H1 (cell line): ENCODE results near the gene GLMP. TPM values are rescaled to one million over a fixed set of nuclear protein-coding genes. Genes with fewer than 3 reads are reported as not detected.

ENCODE experiments used
- CTCF ChIA-PET: fragments of 300-600 bp; sonication (Branson Sonifier 250); formaldehyde crosslinking; loops from one replicate; lab custom pipeline; 2021; ENCODE audit not compliant: partially characterized antibody; lab: Charles Lee
- POLR2A ChIA-PET: fragments of 300-600 bp; sonication (Branson Sonifier 250); formaldehyde crosslinking; loops from one replicate; lab custom pipeline; 2021; ENCODE audit warnings: inconsistent platforms; ENCODE audit not compliant: partially characterized antibody; lab: Charles Lee
- DNase-seq, 2 experiments: peaks; one replicate each; pipeline versions ENCODE4 v3.0.0 to v3.0.0-alpha.2; 2010 to 2022; ENCODE audit warnings: low spot score in 2 of 2, low read depth in 1 of 2, mixed read lengths in 1 of 2
- FAIRE-seq: peaks from 2 replicates; lab custom pipeline; 2011; peaks lifted over from hg19 to GRCh38; lab: Jason Lieb, UNC
- H2AFZ ChIP-seq: 2 replicates; pipeline ENCODE4 v1.8.1; 2012; ENCODE audit warnings: low read length, inconsistent platforms
- H2AK5ac ChIP-seq: 2 replicates; pipeline ENCODE4 v1.6.1; 2013; ENCODE audit warnings: low read depth, low read length
- H2BK120ac ChIP-seq: replicated peaks from 2 replicates; pipeline ENCODE3; 2013; ENCODE audit warnings: low read depth, low read length, inconsistent platforms
- H2BK12ac ChIP-seq: 2 replicates; pipeline ENCODE4 v1.6.1; 2013; ENCODE audit warnings: low read depth, low read length
- H2BK15ac ChIP-seq: 2 replicates; pipeline ENCODE4 v1.6.1; 2013; ENCODE audit warnings: low read length
- H2BK20ac ChIP-seq: 2 replicates; pipeline ENCODE4 v1.6.1; 2013; ENCODE audit warnings: low read length
- H2BK5ac ChIP-seq: 2 replicates; pipeline ENCODE4 v1.6.1; 2013; ENCODE audit warnings: low read depth, low read length
- H3K14ac ChIP-seq: 2 replicates; pipeline ENCODE4 v1.6.1; 2013; ENCODE audit warnings: inconsistent platforms; ENCODE audit not compliant: insufficient read length
- H3K18ac ChIP-seq: 2 replicates; pipeline ENCODE4 v1.6.1; 2013; ENCODE audit warnings: low read length; ENCODE audit errors: extremely low read depth
- H3K23ac ChIP-seq: 2 replicates; pipeline ENCODE4 v1.6.1; 2013; ENCODE audit warnings: inconsistent platforms; ENCODE audit not compliant: insufficient read length
- H3K23me2 ChIP-seq: 2 replicates; pipeline ENCODE4 v1.6.1; 2013; ENCODE audit warnings: low read depth, low read length
- H3K27ac ChIP-seq: 2 replicates; pipeline ENCODE4 v1.6.1; 2011; ENCODE audit warnings: low read depth, low read length, inconsistent platforms
- H3K27me3 ChIP-seq, 4 experiments: replicated peaks in 1 of 4; 1 replicate in 1 of 4; 2 replicates in 3 of 4; pipeline versions ENCODE4 v1.6.1 to v1.8.1; 2011 to 2013; ENCODE audit warnings: low read length in 3 of 4, mild to moderate bottlenecking in 3 of 4, inconsistent platforms in 2 of 4, mixed read lengths in 2 of 4, moderate library complexity in 1 of 4; ENCODE audit not compliant: control insufficient read depth in 3 of 4, insufficient read depth in 3 of 4; ENCODE audit errors: extremely low read depth in 1 of 4
- H3K36me3 ChIP-seq, 4 experiments: 2 replicates each; pipeline versions ENCODE4 v1.6.1 to v1.8.1; 2011 to 2013; ENCODE audit warnings: mild to moderate bottlenecking in 4 of 4, low read length in 3 of 4, moderate library complexity in 2 of 4, control low read depth in 1 of 4, inconsistent platforms in 1 of 4; ENCODE audit not compliant: insufficient read depth in 4 of 4, control insufficient read depth in 2 of 4
- H3K4ac ChIP-seq: replicated peaks from 2 replicates; pipeline ENCODE3; 2013; ENCODE audit warnings: low read length, low read depth, mixed read lengths, inconsistent platforms; ENCODE audit not compliant: insufficient read length
- H3K4me1 ChIP-seq, 4 experiments: replicated peaks in 1 of 4; 1 replicate in 1 of 4; 2 replicates in 3 of 4; pipeline versions ENCODE4 v1.6.1 to v1.8.1; 2011 to 2013; ENCODE audit warnings: low read length in 3 of 4, inconsistent platforms in 2 of 4, mixed read lengths in 1 of 4; ENCODE audit not compliant: insufficient read depth in 4 of 4, control insufficient read depth in 3 of 4
- H3K4me2 ChIP-seq, 2 experiments: 2 replicates each; pipeline versions ENCODE4 v1.6.1 to v1.8.1; 2011 to 2013; ENCODE audit warnings: low read depth in 2 of 2, low read length in 2 of 2, control low read depth in 1 of 2, inconsistent platforms in 1 of 2, mild to moderate bottlenecking in 1 of 2; ENCODE audit not compliant: insufficient read depth in 1 of 2
- H3K4me3 ChIP-seq, 4 experiments: fragments of 200-600, 300-600 bp in 1 of 4; sonication (generic), shearing (Covaris generic), sonication (Bioruptor Twin) in 1 of 4; 2 replicates each; pipeline versions ENCODE4 v1.5.1 to v1.8.1; 2011 to 2016; ENCODE audit warnings: low read length in 4 of 4, low read depth in 3 of 4, control low read depth in 2 of 4, inconsistent platforms in 2 of 4, mild to moderate bottlenecking in 2 of 4, mixed read lengths in 1 of 4, moderate library complexity in 1 of 4; ENCODE audit not compliant: insufficient read depth in 2 of 4; ENCODE audit errors: extremely low read depth in 1 of 4
- H3K56ac ChIP-seq: replicated peaks from 2 replicates; pipeline ENCODE3; 2013; ENCODE audit warnings: low read depth, mild to moderate bottlenecking, mixed read lengths, low read length, inconsistent platforms; ENCODE audit not compliant: insufficient read length
- H3K79me1 ChIP-seq: 2 replicates; pipeline ENCODE4 v1.6.1; 2013; ENCODE audit warnings: low read depth, low read length, control low read depth
- H3K79me2 ChIP-seq, 2 experiments: 2 replicates each; pipeline versions ENCODE4 v1.6.1 to v1.8.1; 2012 to 2013; ENCODE audit warnings: low read length in 2 of 2, mild to moderate bottlenecking in 2 of 2, inconsistent platforms in 1 of 2; ENCODE audit not compliant: insufficient read depth in 2 of 2, control insufficient read depth in 1 of 2
- H3K9ac ChIP-seq, 4 experiments: replicated peaks in 1 of 4; 1 replicate in 1 of 4; 2 replicates in 3 of 4; pipeline versions ENCODE4 v1.6.1 to v1.8.1; 2011 to 2013; ENCODE audit warnings: low read depth in 3 of 4, low read length in 3 of 4, control low read depth in 2 of 4, mild to moderate bottlenecking in 2 of 4, moderate library complexity in 2 of 4, inconsistent platforms in 1 of 4; ENCODE audit errors: extremely low read depth in 1 of 4
- H3K9me3 ChIP-seq, 2 experiments: 2 replicates each; pipeline versions ENCODE4 v1.6.1 to v1.8.1; 2012 to 2013; ENCODE audit warnings: mild to moderate bottlenecking in 2 of 2, moderate library complexity in 2 of 2, control low read depth in 1 of 2, inconsistent platforms in 1 of 2, low read depth in 1 of 2, low read length in 1 of 2, mixed read lengths in 1 of 2; ENCODE audit not compliant: insufficient read depth in 2 of 2
- H4K20me1 ChIP-seq, 2 experiments: replicated peaks in 1 of 2; 2 replicates each; pipeline versions ENCODE3 to v1.8.1; 2011 to 2013; ENCODE audit warnings: inconsistent platforms in 2 of 2, low read length in 2 of 2, mild to moderate bottlenecking in 1 of 2; ENCODE audit not compliant: insufficient read depth in 2 of 2, control insufficient read depth in 1 of 2
- H4K5ac ChIP-seq: 2 replicates; pipeline ENCODE4 v1.6.1; 2013; ENCODE audit warnings: low read length, low read depth, mixed read lengths, inconsistent platforms; ENCODE audit not compliant: insufficient read length
- H4K8ac ChIP-seq: 2 replicates; pipeline ENCODE4 v1.8.0; 2013; ENCODE audit warnings: mild to moderate bottlenecking, moderate library complexity, low read length, inconsistent platforms; ENCODE audit not compliant: insufficient read depth; ENCODE audit errors: extremely low read depth
- H4K91ac ChIP-seq: replicated peaks from 2 replicates; pipeline ENCODE3; 2013; ENCODE audit warnings: low read length, mixed read lengths, inconsistent platforms; ENCODE audit not compliant: insufficient read length
- JUN ChIP-seq: IDR thresholded peaks from 2 replicates; pipeline ENCODE4 v1.6.1; 2011; ENCODE audit warnings: low read depth, mild to moderate bottlenecking, improper control_type of control experiment, low read length
- PHF8 ChIP-seq: fragments of 200-600 bp; sonication (generic); conservative IDR thresholded peaks from 2 replicates; pipeline ENCODE4 v1.7.1; 2012; ENCODE audit warnings: low read depth, mild to moderate bottlenecking, inconsistent platforms, low read length, moderate library complexity
- WGBS, 2 experiments: shearing (Covaris generic) in 1 of 2; methylation state at CpG; one replicate each; pipeline versions ENCODE4 v1.1.6 to v1.1.7; 2013 to 2015; ENCODE audit warnings: low lambda C conversion rate in 2 of 2, mixed read lengths in 2 of 2, inconsistent platforms in 1 of 2, low coverage in 1 of 2, missing lambda C conversion rate in 1 of 2; ENCODE audit not compliant: insufficient replicate concordance in 2 of 2, insufficient coverage in 1 of 2, insufficient read length in 1 of 2; ENCODE audit errors: extremely low coverage in 1 of 2, missing lambda C conversion rate in 1 of 2; 5-methylcytosine and 5-hydroxymethylcytosine counted together
- polyA plus RNA-seq, 7 experiments: library from polyadenylated mRNA; depleted of rRNA in 3 of 7; stranded (reverse) in 5 of 7; unstranded in 2 of 7; fragments of >200 nt in 5 of 7; fragments of 200-250 nt in 2 of 7; gene quantifications; 1 replicate in 5 of 7; 2 replicates in 1 of 7; 4 replicates in 1 of 7; pipeline versions ENCODE4 v1.2.1 to v1.2.3, GENCODE V29; 2011 to 2013; ENCODE audit warnings: missing spikeins in 2 of 7, mixed read lengths in 2 of 7
- total RNA-seq: library from RNA; stranded (reverse); fragmentation: NEBNext Ultra II Directional; extraction: Animal tissue kit (Norgen Biotek cat#: 25700); gene quantifications from 2 replicates; pipeline ENCODE4 v1.2.1, GENCODE V29; 2021
- TF ChIP-seq, protein P1 (sequence below): IDR thresholded peaks from 2 replicates; pipeline ENCODE4 v1.6.1; 2012; ENCODE audit warnings: low read length, inconsistent platforms
- TF ChIP-seq, protein P2 (sequence below): IDR thresholded peaks from 2 replicates; pipeline ENCODE4 v1.6.1; 2012; ENCODE audit warnings: inconsistent platforms

Gene GLMP
- total and polyA plus RNA-seq, 2 of the 8 experiments (the other 6 are each of a cell fraction or from before 2014, with no cell fraction given): 48.1 to 59.5 TPM

DNA sequence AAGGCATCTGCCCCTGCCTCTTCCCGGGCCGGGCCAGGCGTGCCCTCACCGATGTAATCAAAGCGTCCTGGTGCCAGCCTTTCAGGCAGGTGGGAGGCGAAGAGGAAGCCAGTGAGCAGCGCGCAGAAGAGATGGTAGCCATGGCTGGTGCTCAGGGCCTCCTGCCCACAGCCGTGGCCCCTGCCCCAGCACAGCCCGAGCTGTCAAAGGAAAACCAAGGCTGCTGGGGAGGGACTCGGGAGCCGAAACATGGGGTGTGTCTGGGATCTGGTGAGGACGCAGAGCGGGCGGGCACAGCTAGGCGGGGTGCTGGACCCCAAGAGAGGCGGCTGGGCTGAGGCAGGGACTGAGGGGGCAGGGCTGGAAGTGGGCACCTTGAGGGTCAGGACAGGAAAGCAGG, 50.8 kb downstream of the GLMP start:
- Histone ChIP-seq H3K9ac (no peak overlapping the region), H4K5ac (no peak overlapping the region), H3K79me2 (no peaks in the 10 kb centered on the region), H2BK12ac (no peak overlapping the region), H2BK120ac (no peak overlapping the region), H2BK20ac (no peak overlapping the region), H3K27ac (no peak overlapping the region), H2AK5ac (no peak overlapping the region), H3K4me3 (no peak overlapping the region), H3K18ac (no peak overlapping the region), H4K8ac (0 out of 2 replicates have a peak overlapping the region, but pooled peaks have one; percentile 29), H3K56ac (no peak overlapping the region), H4K20me1 (peaks cover 2 to 11% of the 10 kb centered on the region in 2 experiments), H3K36me3 (peaks cover 0 to 10% (median 3%) of the 10 kb centered on the region in 4 experiments; a peak in 5 of 8 replicates), H2AFZ (no peak overlapping the region), H3K4ac (no peak overlapping the region), H3K79me1 (0 out of 2 replicates have a peak, but pooled peaks cover 2% of the 10 kb centered on the region), H3K23ac (no peak overlapping the region), H3K4me1 (peaks cover 0 to 16% (median 9%) of the 10 kb centered on the region in 4 experiments), H2BK5ac (no peak overlapping the region), H3K14ac (no peak overlapping the region), H4K91ac (no peak overlapping the region), H3K9me3 (no peaks in the 10 kb centered on the region), H2BK15ac (no peak overlapping the region), H3K4me2 (peak overlapping the region in 1 of 2 experiments; percentile 30; a peak in 1 of 4 replicates), H3K27me3 (no peaks in the 10 kb centered on the region), H3K23me2 (no peaks in the 10 kb centered on the region)
- DNase-seq: no peak
- no peak for FAIRE-seq
- ChIA-PET CTCF (interaction anchor here (0.6 to 47.2 kb wide), 7 partner anchors 11 to 153 kb away, joined by 3 to 1265 read pairs (median 5); partner anchors contain the start of gene SEMA4A), POLR2A (interaction anchor here (1.0 to 11.8 kb wide), 8 partner anchors 10 to 104 kb away, joined by 3 to 102 read pairs (median 8); partner anchors contain the start of genes PMF1, SEMA4A, SMG5 and TMEM79)
- WGBS, 2 experiments: 91% methylated on average over 17 of the region's 17 CpGs; no CpG with 5 or more reads in 1 of the 2 experiments
- TF ChIP-seq, protein P1, sequence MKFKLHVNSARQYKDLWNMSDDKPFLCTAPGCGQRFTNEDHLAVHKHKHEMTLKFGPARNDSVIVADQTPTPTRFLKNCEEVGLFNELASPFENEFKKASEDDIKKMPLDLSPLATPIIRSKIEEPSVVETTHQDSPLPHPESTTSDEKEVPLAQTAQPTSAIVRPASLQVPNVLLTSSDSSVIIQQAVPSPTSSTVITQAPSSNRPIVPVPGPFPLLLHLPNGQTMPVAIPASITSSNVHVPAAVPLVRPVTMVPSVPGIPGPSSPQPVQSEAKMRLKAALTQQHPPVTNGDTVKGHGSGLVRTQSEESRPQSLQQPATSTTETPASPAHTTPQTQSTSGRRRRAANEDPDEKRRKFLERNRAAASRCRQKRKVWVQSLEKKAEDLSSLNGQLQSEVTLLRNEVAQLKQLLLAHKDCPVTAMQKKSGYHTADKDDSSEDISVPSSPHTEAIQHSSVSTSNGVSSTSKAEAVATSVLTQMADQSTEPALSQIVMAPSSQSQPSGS: no peak
- no peak for TF ChIP-seq JUN
- TF ChIP-seq, protein P2, sequence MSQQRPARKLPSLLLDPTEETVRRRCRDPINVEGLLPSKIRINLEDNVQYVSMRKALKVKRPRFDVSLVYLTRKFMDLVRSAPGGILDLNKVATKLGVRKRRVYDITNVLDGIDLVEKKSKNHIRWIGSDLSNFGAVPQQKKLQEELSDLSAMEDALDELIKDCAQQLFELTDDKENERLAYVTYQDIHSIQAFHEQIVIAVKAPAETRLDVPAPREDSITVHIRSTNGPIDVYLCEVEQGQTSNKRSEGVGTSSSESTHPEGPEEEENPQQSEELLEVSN: no peak
- TF ChIP-seq PHF8: no peak
